ENCODE results near the gene CEP192.
"Not testable (repeated sequence)": the region's sequence is repeated elsewhere in the genome, so short reads cannot be mapped to it uniquely, and the experiment has no call there.

Gene CEP192

GRCh38 chr18:12990967-12991820 lies at the start of gene CEP192:
Gene CEP192 (plus strand): TSS chr18:12991362. CDS start chr18:12999425, 8,063 bp downstream.
- peak; percentile 99 for DNase-seq

GRCh38 chr18:12943215-12943614 lies 47.9 kb upstream of the CEP192 start:
- no peak for DNase-seq

GRCh38 chr18:12944709-12945108 lies 46.5 kb upstream of the CEP192 start:
- DNase-seq, result peak; percentile 14

GRCh38 chr18:12946549-12947284 lies 44.4 kb upstream of the CEP192 start:
- peak; percentile 54 for DNase-seq

- peak; percentile 97 for DNase-seq
Observed at GRCh38 chr18:12947285-12948049, 43.7 kb upstream of the CEP192 start, which contains the start of gene SEH1L. Gene SEH1L (plus strand): TSS chr18:12948011. CDS start chr18:12948122, 111 bp downstream.

- DNase-seq, result peak; percentile 89
Observed at GRCh38 chr18:12948050-12948804, 42.9 kb upstream of the CEP192 start.

- DNase-seq, result no peak
Observed at GRCh38 chr18:12958478-12958877, 32.7 kb upstream of the CEP192 start.

GRCh38 chr18:12960395-12960794 lies 30.8 kb upstream of the CEP192 start:
- no peak for DNase-seq

- DNase-seq, result peak; percentile 11
Observed at GRCh38 chr18:12960853-12961397, 30.2 kb upstream of the CEP192 start.

- no peak for DNase-seq
Observed at GRCh38 chr18:12963069-12963468, 28.1 kb upstream of the CEP192 start.

GRCh38 chr18:12968115-12968514 lies 23.0 kb upstream of the CEP192 start:
- no peak for DNase-seq

- DNase-seq, result no peak
Observed at GRCh38 chr18:12968619-12969018, 22.5 kb upstream of the CEP192 start.

- DNase-seq, result no peak
Observed at GRCh38 chr18:12973562-12974213, 17.5 kb upstream of the CEP192 start.

- DNase-seq, result no peak
Observed at GRCh38 chr18:12975488-12975887, 15.7 kb upstream of the CEP192 start.

GRCh38 chr18:12976305-12976704 lies 14.9 kb upstream of the CEP192 start:
- no peak for DNase-seq

- not testable (repeated sequence) for DNase-seq
Observed at GRCh38 chr18:12980065-12980464, 11.1 kb upstream of the CEP192 start.

GRCh38 chr18:12989397-12990122 lies 1.6 kb upstream of the CEP192 start:
- no peak for DNase-seq

- DNase-seq, result no peak
Observed at GRCh38 chr18:12990123-12990475, 1.1 kb upstream of the CEP192 start.

- peak; percentile 49 for DNase-seq
Observed at GRCh38 chr18:12990641-12990966, 558 bp upstream of the CEP192 start.

GRCh38 chr18:12991821-12992179 lies 638 bp downstream of the CEP192 start:
- DNase-seq, result no peak

GRCh38 chr18:12993439-12993838 lies 2.3 kb downstream of the CEP192 start:
- no peak for DNase-seq
